NCI-H2227 (cell line): ENCODE results near the gene PRSS57.

Source experiments
- DNase-seq: peaks from one replicate; lab custom pipeline; 2025; ENCODE audit not compliant: unreplicated experiment; lab: John Stamatoyannopoulos, UW

PRSS57 gene

GRCh38 chr19:653425-653824, 41.8 kb downstream of the PRSS57 start:
- DNase-seq, result no peak

DNA sequence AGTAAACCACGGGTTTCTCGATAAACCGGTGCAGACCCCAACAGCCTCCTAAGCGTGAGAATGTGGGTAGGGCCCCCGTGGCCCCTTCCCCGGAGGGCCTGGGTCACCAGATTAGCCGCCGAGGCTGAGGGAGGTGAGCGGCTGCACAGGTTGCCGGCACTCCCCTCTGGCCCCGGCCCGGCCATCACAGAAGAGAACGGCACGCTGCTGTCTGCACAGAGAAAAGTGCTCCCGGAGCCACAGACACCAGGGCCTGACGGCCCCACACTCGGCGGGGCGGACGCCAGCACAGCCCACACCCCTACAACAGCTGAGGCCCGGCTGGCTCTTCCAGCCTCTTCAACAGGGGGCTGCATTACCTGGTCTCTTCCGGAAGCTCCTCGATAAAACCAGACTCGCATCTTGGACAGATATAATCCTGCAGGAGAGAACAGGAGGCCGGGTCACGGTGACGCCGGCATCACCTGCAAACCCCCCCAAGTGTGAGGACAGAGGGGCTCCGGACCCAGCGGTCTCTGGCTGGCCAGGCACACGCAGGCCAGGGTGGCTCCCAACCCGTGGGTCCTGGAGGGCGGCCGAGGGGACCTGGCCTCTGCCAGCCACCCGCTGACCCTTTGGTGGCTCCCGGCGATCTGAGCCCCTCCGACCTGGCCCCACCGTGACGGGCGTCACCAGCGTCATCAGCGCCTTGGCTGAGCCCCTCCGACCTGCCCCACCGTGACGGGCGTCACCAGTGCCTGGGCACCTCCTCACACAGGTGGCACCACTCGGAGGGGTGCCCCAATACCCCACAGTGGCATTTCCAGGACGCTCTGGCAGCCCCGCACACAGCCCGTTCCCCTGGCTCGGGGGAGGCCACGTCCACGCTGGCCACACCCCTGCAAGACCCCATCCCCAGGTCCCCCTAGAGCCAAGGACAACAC, 42.5 kb downstream of the PRSS57 start:
- DNase-seq, result no peak

GRCh38 chr19:651991-652390, 43.3 kb downstream of the PRSS57 start:
- no peak for DNase-seq

DNA sequence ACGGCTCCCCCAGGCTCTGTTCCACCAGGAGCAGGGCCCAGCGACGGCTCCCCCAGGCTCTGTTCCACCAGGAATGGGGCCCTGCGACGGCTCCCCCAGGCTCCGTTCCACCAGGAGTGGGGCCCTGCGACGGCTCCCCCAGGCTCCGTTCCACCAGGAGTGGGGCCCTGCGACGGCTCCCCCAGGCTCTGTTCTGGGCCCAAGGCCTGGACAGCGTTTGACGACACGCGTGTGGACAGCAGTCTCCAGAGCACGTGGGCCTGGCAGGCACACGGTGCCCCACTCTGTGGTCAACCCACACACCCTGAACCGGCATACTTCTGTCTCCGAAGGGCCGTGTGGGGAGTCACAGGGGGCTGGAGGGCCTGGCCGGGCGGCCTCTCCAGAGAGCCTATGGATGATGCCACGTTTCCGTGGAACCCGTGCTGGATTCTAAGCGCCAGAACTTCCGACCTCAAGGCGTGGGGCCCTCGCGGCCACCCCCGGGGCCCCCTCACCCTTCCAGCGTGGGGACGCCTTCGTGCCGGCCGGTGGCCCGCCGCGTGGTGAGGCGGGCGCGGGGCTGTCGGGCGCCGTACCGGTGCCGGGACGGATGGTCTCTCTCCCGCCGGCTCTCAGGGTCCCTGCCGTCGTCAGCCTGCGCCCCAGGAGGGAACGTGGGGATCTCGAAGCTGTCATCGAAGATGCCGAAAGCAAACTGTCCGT, 44.0 kb downstream of the PRSS57 start:
- DNase-seq, result no peak

- no peak for DNase-seq
Observed at GRCh38 chr19:650121-650520, 45.1 kb downstream of the PRSS57 start.

DNA sequence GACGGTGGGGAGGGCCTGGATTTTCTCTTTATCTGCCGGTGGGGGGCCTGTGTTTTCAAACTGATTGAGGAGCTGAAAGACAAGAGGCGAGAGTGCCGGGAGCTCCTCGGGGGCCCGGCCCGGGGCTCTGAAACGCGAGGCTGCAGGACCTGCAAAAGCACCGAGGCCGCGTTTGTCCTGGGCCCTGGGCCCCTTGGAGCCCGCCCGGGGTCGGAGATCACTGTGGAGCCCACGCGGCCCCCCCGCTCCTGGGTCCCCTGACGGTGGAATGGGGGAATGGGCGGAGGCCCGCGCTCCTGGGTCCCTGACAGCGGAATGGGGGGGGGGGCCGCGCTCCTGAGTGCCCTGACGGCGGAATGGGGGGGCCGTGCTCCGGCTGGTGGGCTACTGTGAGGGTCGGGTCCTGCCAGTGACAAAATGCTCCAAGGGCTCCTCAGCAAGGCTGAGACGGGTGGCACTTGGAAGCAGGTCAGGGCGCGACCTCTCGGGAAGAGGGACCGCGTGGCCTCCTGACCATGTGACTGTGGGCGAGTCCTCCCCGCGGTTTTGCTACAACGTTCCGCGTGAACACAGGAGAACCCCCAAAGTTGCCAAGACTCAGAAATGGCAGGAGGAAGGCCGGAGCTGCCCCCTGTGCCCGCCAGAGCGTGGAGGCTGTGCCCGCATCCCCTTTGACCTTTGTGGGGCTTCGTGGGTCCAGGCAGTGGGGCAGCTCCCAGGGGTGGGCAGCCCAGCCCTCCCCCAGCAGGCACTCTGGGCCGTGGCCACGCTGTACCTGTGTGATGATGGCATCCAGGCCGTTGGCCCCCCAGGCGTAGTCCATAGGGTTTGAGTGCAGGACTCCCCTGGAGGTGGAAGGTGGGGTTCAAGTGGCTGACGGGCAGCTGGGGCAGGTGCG, 46.1 kb downstream of the PRSS57 start:
- DNase-seq, result no peak

GRCh38 chr19:648305-648704, 46.9 kb downstream of the PRSS57 start:
- DNase-seq, result no peak

DNA sequence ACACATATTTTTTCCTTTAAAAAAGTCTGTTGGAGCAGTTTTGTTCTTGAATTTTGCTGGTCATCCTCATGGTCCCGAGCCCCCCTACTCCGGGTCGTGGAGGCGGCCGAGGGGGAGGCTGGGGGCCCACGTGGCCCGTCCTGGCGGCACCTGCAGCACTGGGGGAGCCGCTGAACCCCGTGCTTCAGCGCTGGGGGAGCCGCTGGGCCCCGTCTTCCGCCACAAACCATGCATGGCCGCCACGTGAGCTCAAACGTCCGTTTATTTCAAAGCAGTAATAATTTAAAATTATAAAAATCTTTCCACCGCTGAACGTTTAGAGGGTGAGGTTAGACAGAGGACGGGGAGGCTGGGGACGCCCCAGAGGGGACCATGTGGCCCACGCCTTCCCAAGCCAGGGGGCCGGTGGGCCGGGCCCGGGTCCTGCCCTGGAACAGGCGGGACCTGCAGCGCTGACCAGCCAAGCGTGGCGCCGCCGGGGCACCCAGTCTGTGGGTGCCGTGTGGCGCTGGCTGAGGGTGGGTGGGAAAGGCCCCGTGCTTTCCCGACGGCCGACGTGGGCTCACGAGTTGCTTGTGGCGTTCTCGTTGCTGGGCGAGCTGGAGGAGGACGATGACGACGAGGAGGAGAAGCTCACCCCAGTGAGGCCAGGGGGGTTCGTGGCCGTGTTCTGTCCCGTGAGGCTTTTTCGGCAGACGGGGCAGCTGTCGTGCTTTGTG, 47.5 kb downstream of the PRSS57 start:
- DNase-seq, result no peak

GRCh38 chr19:646779-647565, 48.3 kb downstream of the PRSS57 start:
- no peak for DNase-seq

DNA sequence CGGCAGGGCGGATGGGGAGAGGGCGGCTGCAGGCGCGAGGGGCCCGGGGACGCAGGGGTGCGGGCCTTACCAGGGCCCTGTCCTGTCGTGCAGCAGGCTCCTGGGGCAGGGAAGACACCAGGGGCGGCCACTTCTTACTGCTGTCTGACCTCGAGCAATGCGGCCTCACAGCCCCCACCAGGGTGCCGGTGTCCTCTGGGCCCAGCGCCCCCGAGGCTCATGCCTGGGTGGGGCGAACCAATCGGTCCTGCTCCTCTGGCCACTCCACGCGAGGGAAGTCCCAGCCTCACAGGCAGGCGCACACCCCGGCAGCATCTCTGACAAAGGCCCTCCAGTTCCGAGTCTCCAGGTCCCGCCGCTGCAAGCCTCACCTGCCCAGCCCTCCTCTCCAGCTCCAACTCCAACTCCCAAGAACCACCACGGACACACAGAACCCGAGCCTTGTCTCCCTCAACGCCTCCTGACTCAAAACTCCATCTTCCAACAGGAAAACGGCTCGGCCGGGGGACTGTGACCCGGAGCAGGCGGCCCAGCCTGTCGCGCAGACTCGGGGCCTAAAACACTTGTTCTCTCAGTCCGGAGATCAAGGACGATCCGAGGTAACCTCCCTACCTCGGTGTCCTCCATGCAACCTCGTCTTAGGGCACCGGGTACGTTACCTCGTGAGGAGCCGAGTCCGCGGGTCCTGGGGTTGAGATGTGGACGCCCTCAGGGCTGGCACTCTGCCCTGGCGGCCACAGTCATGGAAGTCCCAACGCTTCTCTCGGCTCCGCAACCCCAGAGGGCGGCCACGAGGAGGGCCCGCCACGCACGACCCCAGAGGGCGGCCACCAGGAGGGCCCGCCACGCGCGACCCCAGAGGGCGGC, 49.1 kb downstream of the PRSS57 start:
- no peak for DNase-seq

DNA sequence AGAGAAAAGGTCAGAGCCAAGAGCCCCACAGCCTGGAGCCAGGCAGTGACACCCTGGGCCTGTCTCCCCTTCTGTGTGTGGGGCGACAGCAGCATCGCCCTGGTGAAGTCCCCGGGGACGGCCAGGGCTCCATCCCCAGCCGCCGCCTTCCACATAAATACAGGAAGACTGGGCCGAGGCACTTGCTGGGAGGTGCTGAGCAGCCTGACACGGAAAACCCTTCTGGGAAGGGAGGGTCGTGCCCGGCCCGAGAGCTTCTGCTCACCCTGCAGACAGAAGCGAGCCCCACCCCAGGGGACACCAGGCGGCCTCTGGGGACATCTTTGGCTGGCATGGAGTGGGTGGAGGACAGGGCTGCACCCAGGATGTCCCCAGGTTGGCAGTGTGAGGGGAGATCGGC, 50.5 kb downstream of the PRSS57 start:
- no peak for DNase-seq

- no peak for DNase-seq
Observed at GRCh38 chr19:644363-644762, 50.9 kb downstream of the PRSS57 start.

DNA sequence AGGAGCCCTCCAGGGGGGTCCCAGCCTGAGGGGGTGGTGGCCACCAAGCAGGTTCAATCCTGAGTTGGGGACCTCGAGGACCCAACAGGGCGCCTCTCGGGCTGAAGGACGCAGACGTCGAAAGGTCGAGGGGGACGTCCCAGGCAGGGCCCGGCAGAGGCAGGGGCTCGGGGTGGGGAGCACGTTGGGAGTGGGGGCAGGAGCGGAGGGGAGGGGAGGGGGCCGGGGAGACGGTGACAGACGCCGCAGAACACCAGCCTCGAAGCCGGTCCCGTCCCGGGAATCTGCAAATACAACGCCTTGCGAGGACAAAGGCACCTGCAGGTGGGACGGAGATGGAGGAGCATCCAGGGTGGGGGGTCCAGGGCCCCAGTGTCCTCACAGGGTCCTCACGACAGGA, 51.5 kb downstream of the PRSS57 start:
- no peak for DNase-seq

DNA sequence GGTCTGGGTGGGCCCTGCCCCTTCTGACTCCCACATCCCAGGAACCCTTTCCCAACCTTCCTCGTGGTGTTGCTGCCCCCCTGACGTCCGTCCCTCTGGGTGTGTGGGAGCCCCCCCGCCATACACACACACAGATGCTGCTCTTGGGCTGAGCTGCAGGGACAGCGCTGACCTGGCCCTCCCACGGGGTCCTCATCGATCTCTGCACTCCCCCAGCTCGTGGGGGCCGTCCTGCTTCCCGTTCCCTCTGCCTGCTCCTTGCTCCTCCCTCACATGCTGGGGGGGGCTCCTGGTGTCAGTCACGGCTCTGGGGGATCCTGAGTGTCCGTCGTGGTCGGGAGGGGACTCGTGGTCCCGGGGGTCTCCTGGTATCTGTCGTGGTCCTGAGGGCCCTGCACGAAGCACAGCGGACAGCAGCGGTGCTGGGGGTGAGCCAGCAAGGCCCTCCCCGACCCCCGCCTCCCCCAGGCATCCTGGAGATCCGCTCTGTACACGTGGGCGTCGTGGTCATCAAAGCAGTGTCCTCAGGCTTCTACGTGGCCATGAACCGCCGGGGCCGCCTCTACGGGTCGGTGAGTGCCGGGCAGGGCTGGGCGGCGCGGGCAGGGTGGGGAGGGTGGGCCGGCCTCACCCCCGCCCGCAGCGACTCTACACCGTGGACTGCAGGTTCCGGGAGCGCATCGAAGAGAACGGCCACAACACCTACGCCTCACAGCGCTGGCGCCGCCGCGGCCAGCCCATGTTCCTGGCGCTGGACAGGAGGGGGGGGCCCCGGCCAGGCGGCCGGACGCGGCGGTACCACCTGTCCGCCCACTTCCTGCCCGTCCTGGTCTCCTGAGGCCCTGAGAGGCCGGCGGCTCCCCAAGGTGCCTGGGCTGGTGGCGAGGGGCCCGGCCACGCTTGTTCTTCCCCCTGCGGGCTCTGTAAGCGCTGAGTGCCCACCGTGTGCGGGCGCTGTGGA, 52.2 kb downstream of the PRSS57 start:
- DNase-seq, result no peak

DNA sequence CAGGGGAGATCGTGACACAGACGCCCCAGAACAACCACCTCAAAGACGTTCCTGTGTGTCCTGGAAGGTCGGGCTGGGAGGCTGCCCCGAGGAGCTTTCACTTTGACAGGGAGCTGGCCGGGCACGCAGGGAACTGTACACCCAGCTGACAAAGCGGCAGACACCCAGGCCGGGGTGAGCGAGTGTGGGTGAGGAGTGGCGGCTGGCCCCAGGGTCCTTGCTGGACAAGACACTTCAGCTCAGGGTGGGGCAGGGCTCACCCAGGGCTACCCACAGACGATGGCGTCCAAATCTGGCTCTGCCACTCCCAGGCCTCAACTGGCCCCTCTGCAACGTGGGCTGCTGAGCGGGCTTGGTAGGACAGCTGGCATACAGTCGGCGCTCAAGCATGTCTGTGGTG, 53.5 kb downstream of the PRSS57 start:
- no peak for DNase-seq

DNA sequence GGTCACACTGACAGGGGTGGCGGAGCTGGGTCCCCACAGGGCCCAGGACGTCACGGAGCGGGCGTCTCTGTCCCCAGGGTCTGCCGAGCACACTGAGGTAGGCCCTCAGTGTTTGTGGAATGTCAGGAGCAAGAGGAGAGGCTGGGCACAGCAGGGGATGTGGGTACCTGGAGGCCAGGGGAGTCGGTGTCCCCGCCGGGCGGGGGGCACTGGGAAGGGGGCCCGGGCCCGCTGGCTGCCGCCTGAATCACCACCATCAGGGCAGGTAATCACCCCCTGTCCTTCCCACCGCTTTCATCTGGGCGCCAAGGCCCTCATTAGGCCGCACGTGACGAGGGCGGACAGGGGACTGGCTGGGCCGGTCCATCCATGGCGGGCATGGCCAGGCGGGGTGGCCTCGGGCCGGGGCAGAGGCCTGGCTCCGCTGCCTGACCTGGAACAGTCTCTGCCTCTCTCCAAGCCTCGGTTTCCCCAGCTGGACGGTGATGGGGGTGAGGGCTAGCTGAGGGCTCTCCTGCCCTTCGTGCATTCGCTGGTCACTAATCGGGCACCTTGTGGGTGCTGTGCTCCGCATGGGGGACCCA, 54.6 kb downstream of the PRSS57 start:
- no peak for DNase-seq

GRCh38 chr19:640161-640558, 55.1 kb downstream of the PRSS57 start:
- DNase-seq, result no peak
